ENCODE data around the gene QPCT. TPM values are rescaled to one million over a fixed set of nuclear protein-coding genes. Genes with fewer than 3 reads are reported as not detected.

Gene QPCT
- total RNA-seq (2022; extraction: Qiagen RNA extraction), result 19.8 to 23.6 TPM (median 21.4 TPM) in 5 replicates

DNA sequence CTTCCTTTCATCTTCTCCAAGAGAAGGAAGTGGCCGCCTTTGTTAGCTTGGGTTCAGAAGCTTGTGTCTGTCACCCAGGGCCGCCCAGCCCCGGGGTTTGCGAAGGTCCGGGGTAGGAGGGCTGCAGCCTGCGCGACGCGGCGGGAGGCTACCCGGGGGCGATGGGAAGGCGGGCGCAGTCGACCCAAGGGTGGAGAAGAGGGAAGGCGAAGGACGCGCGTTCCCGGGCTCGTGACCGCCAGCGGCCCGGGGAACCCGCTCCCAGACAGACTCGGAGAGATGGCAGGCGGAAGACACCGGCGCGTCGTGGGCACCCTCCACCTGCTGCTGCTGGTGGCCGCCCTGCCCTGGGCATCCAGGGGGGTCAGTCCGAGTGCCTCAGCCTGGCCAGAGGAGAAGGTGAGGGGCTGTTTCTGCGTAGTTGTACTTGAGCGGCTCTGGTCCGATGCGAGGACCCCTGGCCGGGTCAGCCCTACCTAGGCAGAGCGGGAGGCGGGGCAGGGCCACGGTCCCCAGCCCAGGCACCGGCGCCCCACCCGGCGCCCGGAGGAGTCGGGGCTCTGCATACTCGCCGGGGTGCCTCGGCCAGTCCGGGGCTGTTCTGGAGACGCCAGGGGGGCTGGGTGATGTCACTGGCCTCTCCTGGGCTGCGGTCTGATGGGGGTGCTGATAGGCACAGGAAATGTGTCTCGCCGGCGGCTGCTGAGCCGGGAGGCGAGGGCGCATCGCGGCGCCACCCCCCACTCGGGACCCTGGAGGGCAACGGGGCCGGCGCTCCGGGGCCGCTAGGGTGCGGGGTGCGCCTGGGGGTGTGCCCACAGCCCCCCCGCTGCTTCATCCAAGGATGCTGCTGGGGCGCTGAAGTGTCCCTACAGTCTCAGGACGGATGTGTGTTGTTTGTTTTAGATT lies at the start of gene QPCT:
Gene QPCT (plus strand): TSS at position 178 of the 909 bp plus-strand sequence. CDS start 102 bp downstream, at position 280.

GRCh38 chr2:37324786-37325624 lies 19.4 kb upstream of the QPCT start, which contains the start of gene PRKD3:
PRKD3 (minus strand) TSS chr2:37324833; CDS start chr2:37316524, 8,309 bp downstream.

Other genes with a start within 250 kb of the QPCT start
- gene EIF2AK2, start 187.7 kb upstream of the QPCT start, total RNA-seq (2022; extraction: Qiagen RNA extraction), result 16.7 to 34.6 TPM (median 22.1 TPM) in 5 replicates
- gene SULT6B1, start 156.0 kb upstream of the QPCT start, total RNA-seq (2022; extraction: Qiagen RNA extraction), result not detected in 5 replicates
- gene CEBPZOS, start 148.1 kb upstream of the QPCT start, total RNA-seq (2022; extraction: Qiagen RNA extraction), result 39.8 to 42.6 TPM (median 41.6 TPM) in 5 replicates
- gene CEBPZ, start 113.0 kb upstream of the QPCT start, total RNA-seq (2022; extraction: Qiagen RNA extraction), result 63.0 to 86.2 TPM (median 70.9 TPM) in 5 replicates
- gene NDUFAF7, start 113.0 kb upstream of the QPCT start, total RNA-seq (2022; extraction: Qiagen RNA extraction), result 18.3 to 20.2 TPM (median 20.0 TPM) in 5 replicates
- 8.7 to 17.6 TPM (median 13.2 TPM) in 5 replicates for gene PRKD3, start 19.8 kb upstream of the QPCT start, total RNA-seq (2022; extraction: Qiagen RNA extraction)